ENCODE data around the gene ICAM1.

DNA sequence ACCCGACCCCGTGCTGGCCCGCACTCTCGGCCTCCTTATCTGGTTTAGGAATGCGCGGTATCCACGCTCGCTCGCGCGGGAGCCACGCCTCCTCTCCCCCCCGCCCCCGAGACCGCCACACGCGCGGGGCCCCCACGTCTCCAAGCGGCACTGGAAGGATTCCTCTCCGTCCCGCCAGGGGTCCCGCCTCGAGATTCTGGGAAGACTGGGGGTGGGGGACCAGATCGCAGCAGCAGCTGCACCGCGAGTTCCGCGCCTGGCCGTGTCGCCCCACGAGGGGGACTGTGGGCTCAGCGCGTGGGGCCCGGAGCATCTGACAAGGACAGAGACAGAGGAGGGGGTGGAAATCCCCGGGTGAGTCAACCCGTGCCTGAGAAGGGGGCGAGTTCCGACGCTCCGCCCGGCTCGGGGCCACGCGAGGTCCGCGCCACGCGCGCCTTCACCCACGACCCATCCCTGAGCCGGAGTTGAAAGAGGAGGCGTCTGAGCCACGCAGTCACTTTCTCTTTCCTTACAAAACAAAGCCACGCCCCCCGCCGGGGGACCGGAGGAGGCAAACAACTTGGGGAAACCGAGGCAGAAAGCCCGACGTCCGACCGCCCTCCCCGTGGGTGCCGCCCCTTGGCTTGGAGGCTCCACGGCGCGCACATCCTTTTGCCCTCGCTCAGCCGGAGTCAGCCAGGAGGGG lies 40.6 kb upstream of the ICAM1 start:
- TF ChIP-seq ZNF274 (IDR thresholded peaks at IDR 0.05; ENCODE audit: low read depth, low read length) (no peak), YY1 (IDR thresholded peaks at IDR 0.05; ENCODE audit: insufficient read depth, insufficient read length) (no peak)
